Astrocyte of the spinal cord (primary cell): ENCODE results near the gene PROM2.

Source experiments
- DNase-seq: peaks from one replicate; pipeline ENCODE4 v3.0.0; 2011; ENCODE audit warnings: low read depth, low spot score
- H3K4me3 ChIP-seq: 2 replicates; pipeline ENCODE4 v1.5.1; 2011; ENCODE audit warnings: low read depth, mild to moderate bottlenecking, low read length, moderate library complexity
- CTCF ChIP-seq: IDR thresholded peaks from 2 replicates; pipeline ENCODE4 v1.5.1; 2012; ENCODE audit warnings: low read depth, mild to moderate bottlenecking, low read length, inconsistent platforms
- in situ Hi-C: cut with HindIII; loops from 2 replicates; pipeline ENCODE4 v1.10.0; 2017; ENCODE audit warnings: low sequenced_read_pairs

The PROM2 gene

GRCh38 chr2:95305380-95306061, 31.3 kb downstream of the PROM2 start:
- no peak overlapping the region for H3K4me3 ChIP-seq
- no peak for DNase-seq
- in situ Hi-C loops, result no loop called here
- TF ChIP-seq CTCF, result no peak

DNA sequence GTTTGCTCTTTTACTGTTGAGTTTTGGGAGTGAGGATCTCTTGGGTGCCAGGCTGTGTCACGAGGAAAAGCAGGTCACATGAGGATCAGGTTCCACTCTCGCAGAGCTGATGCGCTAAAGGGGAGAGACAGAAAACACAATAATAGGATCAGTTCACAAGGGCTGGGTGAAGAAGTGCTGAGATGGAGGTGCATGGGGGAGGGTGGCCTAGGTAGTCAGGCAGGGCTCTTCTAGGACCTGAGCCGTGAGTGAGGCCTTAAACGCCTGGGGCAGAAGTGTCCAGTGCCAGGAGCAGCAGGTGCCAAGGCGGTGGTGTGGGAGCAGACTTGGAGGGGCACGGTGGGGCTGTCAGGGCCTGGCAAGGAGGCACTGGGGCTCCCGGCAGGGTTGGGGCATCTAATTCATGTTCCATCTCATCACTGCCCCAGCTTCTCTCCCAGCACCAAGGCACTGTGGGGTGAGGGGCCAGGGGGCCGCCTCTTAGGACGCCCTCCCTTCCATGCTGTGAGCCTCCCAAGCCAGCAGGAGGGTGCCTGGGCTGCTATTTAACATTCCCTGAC, 32.2 kb downstream of the PROM2 start:
- H3K4me3 ChIP-seq, result no peak overlapping the region
- DNase-seq, result no peak
- TF ChIP-seq CTCF, result no peak
- in situ Hi-C loops, result no loop called here

GRCh38 chr2:95307036-95307435, 32.8 kb downstream of the PROM2 start:
- in situ Hi-C loops, result no loop called here
- TF ChIP-seq CTCF, result no peak
- no peak overlapping the region for H3K4me3 ChIP-seq
- no peak for DNase-seq

GRCh38 chr2:95307878-95308277, 33.6 kb downstream of the PROM2 start:
- H3K4me3 ChIP-seq, result no peak overlapping the region
- in situ Hi-C loops, result no loop called here
- no peak for DNase-seq
- no peak for TF ChIP-seq CTCF

GRCh38 chr2:95308426-95308990, 34.3 kb downstream of the PROM2 start:
- no peak for DNase-seq
- in situ Hi-C loops, result no loop called here
- no peak for TF ChIP-seq CTCF
- H3K4me3 ChIP-seq, result no peak overlapping the region

GRCh38 chr2:95309599-95309998, 35.4 kb downstream of the PROM2 start:
- in situ Hi-C loops, result no loop called here
- DNase-seq, result peak; percentile 12
- TF ChIP-seq CTCF, result no peak
- H3K4me3 ChIP-seq, result no peak overlapping the region
